Activated CD8-positive, alpha-beta T cell treated with anti-CD3 and anti-CD28 coated beads for 36 hours (primary cell): ENCODE results near the gene SCPEP1. TPM values are rescaled to one million over a fixed set of nuclear protein-coding genes. Genes with fewer than 3 reads are reported as not detected.

Experiments used
- ATAC-seq: fragments of 200-7000 bp; cut with Tn5 transposase; one replicate; pipeline ENCODE4 v1.10.0; 2021; ENCODE audit warnings: mild to moderate bottlenecking, moderate library complexity
- CTCF ChIA-PET: fragments of 350-600 bp; sonication (Branson Sonifier 250); formaldehyde crosslinking; loops from one replicate; lab custom pipeline; 2021; ENCODE audit warnings: antibody characterized with exemption; lab: Charles Lee
- POLR2A ChIA-PET: fragments of 350-600 bp; sonication (Branson Sonifier 250); formaldehyde crosslinking; loops from one replicate; lab custom pipeline; 2021; ENCODE audit warnings: antibody characterized with exemption; lab: Charles Lee
- DNase-seq: peaks from one replicate; pipeline ENCODE4 v3.0.0-alpha.2; 2020
- H3K27ac Mint-ChIP-seq: one replicate; pipeline ENCODE4 v1.8.0; 2021; ENCODE audit warnings: mild to moderate bottlenecking, mixed read lengths
- H3K27me3 Mint-ChIP-seq: one replicate; pipeline ENCODE4 v1.8.0; 2021; ENCODE audit warnings: mixed read lengths
- H3K36me3 Mint-ChIP-seq: one replicate; pipeline ENCODE4 v1.8.0; 2021; ENCODE audit warnings: low read depth, mixed read lengths
- H3K4me1 Mint-ChIP-seq: one replicate; pipeline ENCODE4 v1.8.0; 2021; ENCODE audit warnings: low read depth, mixed read lengths
- H3K4me3 Mint-ChIP-seq: one replicate; pipeline ENCODE4 v1.8.0; 2021; ENCODE audit warnings: mild to moderate bottlenecking, moderate library complexity, mixed read lengths
- H3K9me3 Mint-ChIP-seq: one replicate; pipeline ENCODE4 v1.8.0; 2021; ENCODE audit warnings: mixed read lengths
- CTCF ChIP-seq: fragments of 200-600 bp; IDR thresholded peaks from one replicate; pipeline ENCODE4 v1.8.0; 2022; ENCODE audit warnings: antibody characterized with exemption, mild to moderate bottlenecking
- intact Hi-C: fragments of 100-400 bp; cut with micrococcal nuclease; formaldehyde crosslinking; loops from one replicate; pipeline ENCODE4 v1.10.0; 2022
- total RNA-seq, 2 experiments: library from RNA; stranded (reverse); gene quantifications; one replicate each; pipeline ENCODE4 v1.2.3, GENCODE V29; 2021

Gene SCPEP1
- total RNA-seq, 2 experiments from 2014 or later: 16.0 to 17.8 TPM

GRCh38 chr17:57004944-57005579 lies 27.1 kb downstream of the SCPEP1 start:
- Mint-ChIP-seq H3K4me1 (peaks cover 6% of the 10 kb centered on the region), H3K9me3 (no peaks in the 10 kb centered on the region), H3K27ac (no peak overlapping the region), H3K4me3 (no peak overlapping the region), H3K36me3 (peaks cover 6% of the 10 kb centered on the region), H3K27me3 (peaks cover 4% of the 10 kb centered on the region)
- ChIA-PET CTCF (no interaction called here), POLR2A (no interaction called here)
- intact Hi-C loops: no loop called here
- no peak for TF ChIP-seq CTCF
- ATAC-seq (peak; percentile 25), DNase-seq (no peak)

- Mint-ChIP-seq H3K4me3 (no peak overlapping the region), H3K4me1 (peaks cover 8% of the 10 kb centered on the region), H3K36me3 (peaks cover 6% of the 10 kb centered on the region), H3K27me3 (peaks cover 6% of the 10 kb centered on the region), H3K9me3 (no peaks in the 10 kb centered on the region), H3K27ac (no peak overlapping the region)
- TF ChIP-seq CTCF: no peak
- no peak for DNase-seq
- intact Hi-C loops: no loop called here
- CTCF ChIA-PET: no interaction called here
- POLR2A ChIA-PET: no interaction called here
- ATAC-seq: no peak
These were observed 28.1 kb downstream of the SCPEP1 start for GRCh38 chr17:57006040-57006439.

- Mint-ChIP-seq H3K36me3 (peaks cover 6% of the 10 kb centered on the region), H3K4me1 (peaks cover 8% of the 10 kb centered on the region), H3K4me3 (no peak overlapping the region), H3K27me3 (peaks cover 6% of the 10 kb centered on the region), H3K9me3 (no peaks in the 10 kb centered on the region), H3K27ac (no peak overlapping the region)
- POLR2A ChIA-PET: interaction anchor here (1.3 to 1.7 kb wide), 2 partner anchors 10 to 30 kb away, joined by 3 to 5 read pairs; partner anchors contain the start of gene SCPEP1
- peak; percentile 8 for DNase-seq
- CTCF ChIA-PET: interaction anchor here (1.5 to 2.7 kb wide), 2 partner anchors 10 to 45 kb away, joined by 3 to 11 read pairs; no protein-coding TSS in a partner anchor
- intact Hi-C loops: no loop called here
- ATAC-seq: no peak
- TF ChIP-seq CTCF: no peak
These were observed 31.0 kb downstream of the SCPEP1 start for GRCh38 chr17:57008958-57009357.

- Mint-ChIP-seq H3K4me3 (peak overlapping the region; percentile 3), H3K27ac (no peak overlapping the region), H3K4me1 (peaks cover 8% of the 10 kb centered on the region), H3K36me3 (peaks cover 6% of the 10 kb centered on the region), H3K27me3 (peaks cover 6% of the 10 kb centered on the region), H3K9me3 (no peaks in the 10 kb centered on the region)
- ATAC-seq (peak; percentile 97), DNase-seq (peak; percentile 77)
- ChIA-PET POLR2A (no interaction called here), CTCF (interaction anchor here (0.7 to 2.7 kb wide), 22 partner anchors 8 to 823 kb away, joined by 3 to 11 read pairs (median 3); partner anchors contain the start of genes COIL and SCPEP1)
- intact Hi-C loops: no loop called here
- TF ChIP-seq CTCF: peak; percentile 76
These were observed 32.0 kb downstream of the SCPEP1 start for GRCh38 chr17:57009737-57010445.

- intact Hi-C loops: no loop called here
- POLR2A ChIA-PET: no interaction called here
- Mint-ChIP-seq H3K4me3 (no peak overlapping the region), H3K27me3 (peaks cover 6% of the 10 kb centered on the region), H3K4me1 (peaks cover 5% of the 10 kb centered on the region), H3K27ac (no peak overlapping the region), H3K36me3 (peaks cover 6% of the 10 kb centered on the region), H3K9me3 (no peaks in the 10 kb centered on the region)
- CTCF ChIA-PET: interaction anchor here (0.7 to 2.7 kb wide), 22 partner anchors 9 to 822 kb away, joined by 3 to 11 read pairs (median 3); partner anchors contain the start of genes COIL and SCPEP1
- no peak for TF ChIP-seq CTCF
- DNase-seq: no peak
- no peak for ATAC-seq
These were observed 32.6 kb downstream of the SCPEP1 start for GRCh38 chr17:57010487-57010886.
